H9 (cell line): Measurements from ENCODE around the gene BEND5. TPM values are rescaled to one million over a fixed set of nuclear protein-coding genes. Genes with fewer than 3 reads are reported as not detected.

Experiments used
- DNase-seq: peaks from one replicate; pipeline ENCODE4 v3.0.0-alpha.2; 2017
- H2AFZ ChIP-seq: one replicate; pipeline ENCODE4 v1.6.1; 2013; ENCODE audit warnings: mild to moderate bottlenecking, low read length, control low read depth, moderate library complexity
- H2AK5ac ChIP-seq: 2 replicates; pipeline ENCODE4 v1.6.1; 2013; ENCODE audit warnings: low read length, control low read depth, mixed read lengths; ENCODE audit not compliant: insufficient read length
- H2BK120ac ChIP-seq: one replicate; pipeline ENCODE4 v1.6.1; 2013; ENCODE audit warnings: low read depth, mild to moderate bottlenecking, low read length, control low read depth, inconsistent platforms; ENCODE audit not compliant: poor library complexity, severe bottlenecking
- H2BK12ac ChIP-seq: 2 replicates; pipeline ENCODE4 v1.6.1; 2013; ENCODE audit warnings: low read length, control low read depth, mixed read lengths, low read depth; ENCODE audit not compliant: insufficient read length
- H2BK15ac ChIP-seq: 2 replicates; pipeline ENCODE4 v1.6.1; 2013; ENCODE audit warnings: low read depth, low read length, control low read depth
- H2BK20ac ChIP-seq: one replicate; pipeline ENCODE4 v1.6.1; 2013; ENCODE audit warnings: low read depth, mild to moderate bottlenecking, low read length, control low read depth, inconsistent platforms; ENCODE audit not compliant: poor library complexity, severe bottlenecking
- H2BK5ac ChIP-seq: 2 replicates; pipeline ENCODE4 v1.6.1; 2013; ENCODE audit warnings: low read length, control low read depth, mixed read lengths; ENCODE audit not compliant: insufficient read length
- H3K14ac ChIP-seq: 2 replicates; pipeline ENCODE4 v1.6.1; 2013; ENCODE audit warnings: low read length, control low read depth; ENCODE audit not compliant: insufficient read depth
- H3K18ac ChIP-seq: 2 replicates; pipeline ENCODE4 v1.6.1; 2013; ENCODE audit warnings: low read depth, mild to moderate bottlenecking, mixed read lengths, low read length, control low read depth; ENCODE audit not compliant: insufficient read length
- H3K23ac ChIP-seq: 2 replicates; pipeline ENCODE4 v1.6.1; 2013; ENCODE audit warnings: low read length, control low read depth, mixed read lengths, low read depth; ENCODE audit not compliant: insufficient read length
- H3K23me2 ChIP-seq: 2 replicates; pipeline ENCODE4 v1.6.1; 2013; ENCODE audit warnings: low read depth, mild to moderate bottlenecking, mixed read lengths, low read length, control low read depth; ENCODE audit not compliant: insufficient read length, poor library complexity, severe bottlenecking
- H3K27ac ChIP-seq: 2 replicates; pipeline ENCODE4 v1.5.1; 2013; ENCODE audit warnings: low read length, control low read depth, mixed read lengths, low read depth; ENCODE audit not compliant: insufficient read length
- H3K27me3 ChIP-seq: 2 replicates; pipeline ENCODE4 v1.6.1; 2013; ENCODE audit warnings: low read length, control low read depth, inconsistent platforms; ENCODE audit not compliant: insufficient read depth
- H3K4ac ChIP-seq: 2 replicates; pipeline ENCODE4 v1.6.1; 2013; ENCODE audit warnings: low read depth, mild to moderate bottlenecking, control low read depth, inconsistent platforms, low read length, moderate library complexity
- H3K4me1 ChIP-seq: 2 replicates; pipeline ENCODE4 v1.6.1; 2013; ENCODE audit warnings: low read length, control low read depth, inconsistent platforms; ENCODE audit not compliant: insufficient read depth
- H3K4me2 ChIP-seq: 2 replicates; pipeline ENCODE4 v1.6.1; 2013; ENCODE audit warnings: low read length, control low read depth, mixed read lengths; ENCODE audit not compliant: insufficient read length, insufficient read depth
- H3K56ac ChIP-seq: 2 replicates; pipeline ENCODE4 v1.6.1; 2013; ENCODE audit warnings: low read depth, mild to moderate bottlenecking, mixed read lengths, low read length, control low read depth; ENCODE audit not compliant: insufficient read length
- H3K79me1 ChIP-seq: 2 replicates; pipeline ENCODE4 v1.6.1; 2013; ENCODE audit warnings: low read depth, mild to moderate bottlenecking, moderate library complexity, low read length, control low read depth, inconsistent platforms; ENCODE audit not compliant: insufficient read depth, poor library complexity, severe bottlenecking
- H3K79me2 ChIP-seq: 2 replicates; pipeline ENCODE4 v1.6.1; 2013; ENCODE audit warnings: low read length, control low read depth, inconsistent platforms; ENCODE audit not compliant: insufficient read depth
- H3K9ac ChIP-seq: 2 replicates; pipeline ENCODE4 v1.6.1; 2013; ENCODE audit warnings: low read length, control low read depth, mixed read lengths; ENCODE audit not compliant: insufficient read length; ENCODE audit errors: extremely low read depth
- H3K9me3 ChIP-seq: one replicate; pipeline ENCODE4 v1.6.1; 2013; ENCODE audit warnings: low read depth, low read length, inconsistent platforms; ENCODE audit not compliant: control insufficient read depth
- H3T11ph ChIP-seq: one replicate; pipeline ENCODE4 v1.6.1; 2013; ENCODE audit warnings: mild to moderate bottlenecking, low read length, control low read depth, inconsistent platforms
- H4K20me1 ChIP-seq: one replicate; pipeline ENCODE4 v1.6.1; 2013; ENCODE audit not compliant: control insufficient read depth, insufficient read length, insufficient read depth
- H4K5ac ChIP-seq: 2 replicates; pipeline ENCODE4 v1.6.1; 2013; ENCODE audit warnings: low read depth, mild to moderate bottlenecking, mixed read lengths, low read length, control low read depth; ENCODE audit not compliant: insufficient read length
- H4K8ac ChIP-seq: replicated peaks from 2 replicates; pipeline ENCODE4 v1.6.1; 2013; ENCODE audit warnings: low read length, control low read depth, mixed read lengths, low read depth; ENCODE audit not compliant: insufficient read length
- H4K91ac ChIP-seq: 2 replicates; pipeline ENCODE4 v1.6.1; 2013; ENCODE audit warnings: low read depth, mild to moderate bottlenecking, moderate library complexity, mixed read lengths, low read length, control low read depth; ENCODE audit not compliant: insufficient read length
- H3K27ac Mint-ChIP-seq, 3 experiments: 2 replicates in 2 of 3; 3 replicates in 1 of 3; pipeline ENCODE4 v1.8.0; 2020 to 2021; ENCODE audit warnings: mixed read lengths in 3 of 3, mild to moderate bottlenecking in 1 of 3, moderate library complexity in 1 of 3
- H3K27me3 Mint-ChIP-seq: 2 replicates; pipeline ENCODE4 v1.8.0; 2021; ENCODE audit warnings: low read depth, mild to moderate bottlenecking, moderate library complexity, mixed read lengths
- H3K36me3 Mint-ChIP-seq, 3 experiments: 2 replicates in 2 of 3; 3 replicates in 1 of 3; pipeline ENCODE4 v1.8.0; 2020 to 2021; ENCODE audit warnings: low read depth in 3 of 3, mixed read lengths in 3 of 3; ENCODE audit not compliant: insufficient read depth in 1 of 3
- H3K4me1 Mint-ChIP-seq, 2 experiments: 2 replicates each; pipeline ENCODE4 v1.8.0; 2020; ENCODE audit warnings: mixed read lengths in 2 of 2
- H3K4me3 Mint-ChIP-seq, 2 experiments: 2 replicates in 1 of 2; 3 replicates in 1 of 2; pipeline ENCODE4 v1.8.0; 2020 to 2021; ENCODE audit warnings: mild to moderate bottlenecking in 2 of 2, mixed read lengths in 2 of 2, moderate library complexity in 1 of 2
- H3K9me3 Mint-ChIP-seq, 2 experiments: 2 replicates in 1 of 2; 3 replicates in 1 of 2; pipeline ENCODE4 v1.8.0; 2020; ENCODE audit warnings: mild to moderate bottlenecking in 2 of 2, mixed read lengths in 2 of 2, moderate library complexity in 1 of 2
- WGBS: extraction: QIAGEN DNeasy Blood & Tissue Kit; methylation state at CpG from one replicate; pipeline ENCODE4 v1.1.7; 2013; ENCODE audit warnings: missing lambda C conversion rate, low lambda C conversion rate, mixed read lengths; ENCODE audit not compliant: insufficient read length; ENCODE audit errors: extremely low coverage; 5-methylcytosine and 5-hydroxymethylcytosine counted together
- total RNA-seq: library from RNA; stranded (reverse); gene quantifications from 2 replicates; pipeline ENCODE4 v1.2.1, GENCODE V29; 2021
- TF ChIP-seq, protein P1 (sequence below): fragments of 200-600 bp; sonication (generic); conservative IDR thresholded peaks from 3 replicates; pipeline ENCODE4 v1.8.0; 2021; ENCODE audit warnings: antibody characterized with exemption, mild to moderate bottlenecking

Gene BEND5
- total RNA-seq, 1 experiment from 2014 or later = 4.8 TPM

- H3K27me3 Mint-ChIP-seq = no peaks in the 10 kb centered on the region
- Histone ChIP-seq H2BK20ac (no peak overlapping the region), H3K18ac (no peak overlapping the region), H3K27ac (no peak overlapping the region), H2AFZ (no peak overlapping the region), H3T11ph (no peak overlapping the region), H3K23me2 (no peaks in the 10 kb centered on the region), H3K14ac (no peak overlapping the region), H3K4me1 (0 out of 2 replicates have a peak, but pooled peaks cover 3% of the 10 kb centered on the region), H3K4ac (no peak overlapping the region), H2BK12ac (no peak overlapping the region), H3K79me2 (no peaks in the 10 kb centered on the region), H3K4me2 (no peak overlapping the region), H2BK5ac (no peak overlapping the region), H4K8ac (no peak overlapping the region), H3K56ac (no peak overlapping the region), H2BK15ac (no peak overlapping the region), H2AK5ac (no peak overlapping the region), H3K79me1 (no peaks in the 10 kb centered on the region), H3K23ac (no peak overlapping the region), H4K20me1 (no peaks in the 10 kb centered on the region), H3K9ac (no peak overlapping the region), H4K91ac (no peak overlapping the region), H2BK120ac (no peak overlapping the region), H3K9me3 (no peaks in the 10 kb centered on the region), H4K5ac (no peak overlapping the region), H3K27me3 (no peaks in the 10 kb centered on the region)
- H3K27ac Mint-ChIP-seq = 0 out of 7 replicates have a peak overlapping the region, but pooled peaks of 1 of the 3 experiments have one; percentile 19
- no peak for DNase-seq
- peaks cover 8 to 9% of the 10 kb centered on the region in 2 experiments for H3K4me1 Mint-ChIP-seq
- TF ChIP-seq, protein P1, sequence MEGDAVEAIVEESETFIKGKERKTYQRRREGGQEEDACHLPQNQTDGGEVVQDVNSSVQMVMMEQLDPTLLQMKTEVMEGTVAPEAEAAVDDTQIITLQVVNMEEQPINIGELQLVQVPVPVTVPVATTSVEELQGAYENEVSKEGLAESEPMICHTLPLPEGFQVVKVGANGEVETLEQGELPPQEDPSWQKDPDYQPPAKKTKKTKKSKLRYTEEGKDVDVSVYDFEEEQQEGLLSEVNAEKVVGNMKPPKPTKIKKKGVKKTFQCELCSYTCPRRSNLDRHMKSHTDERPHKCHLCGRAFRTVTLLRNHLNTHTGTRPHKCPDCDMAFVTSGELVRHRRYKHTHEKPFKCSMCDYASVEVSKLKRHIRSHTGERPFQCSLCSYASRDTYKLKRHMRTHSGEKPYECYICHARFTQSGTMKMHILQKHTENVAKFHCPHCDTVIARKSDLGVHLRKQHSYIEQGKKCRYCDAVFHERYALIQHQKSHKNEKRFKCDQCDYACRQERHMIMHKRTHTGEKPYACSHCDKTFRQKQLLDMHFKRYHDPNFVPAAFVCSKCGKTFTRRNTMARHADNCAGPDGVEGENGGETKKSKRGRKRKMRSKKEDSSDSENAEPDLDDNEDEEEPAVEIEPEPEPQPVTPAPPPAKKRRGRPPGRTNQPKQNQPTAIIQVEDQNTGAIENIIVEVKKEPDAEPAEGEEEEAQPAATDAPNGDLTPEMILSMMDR = no peak
- WGBS = no CpG with 5 or more reads among the region's 6 CpGs
- H3K4me3 Mint-ChIP-seq = no peak overlapping the region
- no peaks in the 10 kb centered on the region for H3K9me3 Mint-ChIP-seq
- H3K36me3 Mint-ChIP-seq = peaks cover 8 to 22% (median 18%) of the 10 kb centered on the region in 3 experiments; a peak in 6 of 7 replicates
Measured at GRCh38 chr1:48735796-48736195, 40.9 kb downstream of the BEND5 start.
